ENCODE results near the gene ZNF528. TPM values are rescaled to one million over a fixed set of nuclear protein-coding genes. Genes with fewer than 3 reads are reported as not detected.

Gene ZNF528
- total RNA-seq, 4 donors from 2014 or later = 12.2 to 17.4 (median 13.2) TPM

DNA sequence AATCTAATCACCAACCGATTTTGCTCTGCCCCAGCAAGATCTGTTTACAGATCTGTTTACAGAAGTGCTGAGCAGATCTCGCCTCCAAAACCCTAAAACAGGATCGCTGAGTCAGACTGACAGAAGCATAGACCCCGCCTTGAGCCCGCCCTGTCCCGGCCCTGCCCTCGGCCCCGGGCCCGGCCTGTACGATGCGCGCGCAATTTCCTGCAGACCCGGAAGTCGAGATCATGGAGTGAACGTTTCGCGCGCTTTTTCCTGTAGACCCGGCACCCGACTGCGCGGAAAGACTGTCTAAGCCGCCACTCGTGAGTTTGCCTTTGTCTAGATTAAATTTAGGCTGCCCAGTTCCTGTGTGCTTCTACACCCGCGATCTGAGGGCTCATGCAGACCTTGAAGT is 31.3 kb downstream of the ZNF528 start, which contains the start of gene ZNF534:
TSS of gene ZNF534 (plus strand) at position 212 of the 400 bp plus-strand sequence. CDS start 2,327 bp downstream, outside the sequence.
- Histone ChIP-seq H3K36me3 (peaks cover 0 to 34% (median 20%) of the 10 kb centered on the region in 4 donors), H3K4me1 (no peaks in the 10 kb centered on the region), H3K9me3 (peaks cover 0 to 73% (median 54%) of the 10 kb centered on the region in 4 donors), H3K27me3 (no peaks in the 10 kb centered on the region), H3K4me3 (no peak within 1 kb of the TSS), H3K27ac (replicated peaks in 1 of 4) (no peak within 1 kb of the TSS)
- no peak for TF ChIP-seq POLR2AphosphoS5 (IDR thresholded peaks at IDR 0.05)
- TF ChIP-seq EP300 (IDR thresholded peaks at IDR 0.05) = no peak
- no peak for TF ChIP-seq POLR2A (IDR thresholded peaks at IDR 0.05; ENCODE audit: low read depth)
- TF ChIP-seq, protein P1, sequence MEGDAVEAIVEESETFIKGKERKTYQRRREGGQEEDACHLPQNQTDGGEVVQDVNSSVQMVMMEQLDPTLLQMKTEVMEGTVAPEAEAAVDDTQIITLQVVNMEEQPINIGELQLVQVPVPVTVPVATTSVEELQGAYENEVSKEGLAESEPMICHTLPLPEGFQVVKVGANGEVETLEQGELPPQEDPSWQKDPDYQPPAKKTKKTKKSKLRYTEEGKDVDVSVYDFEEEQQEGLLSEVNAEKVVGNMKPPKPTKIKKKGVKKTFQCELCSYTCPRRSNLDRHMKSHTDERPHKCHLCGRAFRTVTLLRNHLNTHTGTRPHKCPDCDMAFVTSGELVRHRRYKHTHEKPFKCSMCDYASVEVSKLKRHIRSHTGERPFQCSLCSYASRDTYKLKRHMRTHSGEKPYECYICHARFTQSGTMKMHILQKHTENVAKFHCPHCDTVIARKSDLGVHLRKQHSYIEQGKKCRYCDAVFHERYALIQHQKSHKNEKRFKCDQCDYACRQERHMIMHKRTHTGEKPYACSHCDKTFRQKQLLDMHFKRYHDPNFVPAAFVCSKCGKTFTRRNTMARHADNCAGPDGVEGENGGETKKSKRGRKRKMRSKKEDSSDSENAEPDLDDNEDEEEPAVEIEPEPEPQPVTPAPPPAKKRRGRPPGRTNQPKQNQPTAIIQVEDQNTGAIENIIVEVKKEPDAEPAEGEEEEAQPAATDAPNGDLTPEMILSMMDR (IDR thresholded peaks at IDR 0.05) = no peak
- WGBS = 75% methylated on average over 27 of the region's 27 CpGs
- intact Hi-C loops (cut with DNase I) = no loop called here
- DNase-seq (ENCODE audit: extremely low spot score) = no peak

GRCh38 chr19:52442179-52442578 is 44.5 kb downstream of the ZNF528 start:
- WGBS = 83% methylated on average over 3 of the region's 3 CpGs
- peaks cover 0 to 12% (median 5%) of the 10 kb centered on the region in 4 donors for H3K36me3 ChIP-seq
- no peak overlapping the region for H3K27ac ChIP-seq (replicated peaks in 1 of 4)
- TF ChIP-seq EP300 (IDR thresholded peaks at IDR 0.05) (no peak), POLR2AphosphoS5 (IDR thresholded peaks at IDR 0.05) (no peak), POLR2A (IDR thresholded peaks at IDR 0.05; ENCODE audit: low read depth) (no peak)
- TF ChIP-seq, protein P1 (IDR thresholded peaks at IDR 0.05) = no peak
- H3K4me1 ChIP-seq = no peaks in the 10 kb centered on the region
- no peak for DNase-seq (ENCODE audit: extremely low spot score)
- intact Hi-C loops (cut with DNase I) = no loop called here
- no peak overlapping the region for H3K4me3 ChIP-seq
- H3K27me3 ChIP-seq = no peaks in the 10 kb centered on the region
- peaks cover 0 to 78% (median 64%) of the 10 kb centered on the region in 4 donors for H3K9me3 ChIP-seq

DNA sequence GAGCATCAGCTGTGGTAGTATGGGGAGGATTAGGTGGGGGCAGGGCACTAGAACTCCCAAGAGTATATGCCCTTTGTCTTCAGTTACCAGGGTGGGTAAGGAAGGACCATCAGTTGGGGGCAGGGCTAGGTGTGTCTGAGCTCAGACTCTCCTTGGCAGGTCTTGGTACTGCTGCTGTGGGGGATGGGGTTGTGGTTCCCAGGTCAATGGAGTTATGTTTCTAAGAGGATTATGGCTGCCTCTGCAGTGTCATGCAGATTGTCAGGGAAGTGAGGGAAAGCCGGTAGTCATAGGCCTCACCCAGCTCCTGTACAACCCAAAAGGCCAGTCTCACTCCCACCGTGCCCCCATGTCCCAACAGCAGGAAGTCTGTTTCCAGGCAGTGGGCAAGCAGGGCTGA is 46.9 kb downstream of the ZNF528 start:
- TF ChIP-seq, protein P1 (IDR thresholded peaks at IDR 0.05) = no peak
- TF ChIP-seq EP300 (IDR thresholded peaks at IDR 0.05) (no peak), POLR2AphosphoS5 (IDR thresholded peaks at IDR 0.05) (no peak), POLR2A (IDR thresholded peaks at IDR 0.05; ENCODE audit: low read depth) (no peak)
- Histone ChIP-seq H3K4me3 (no peak overlapping the region), H3K4me1 (no peaks in the 10 kb centered on the region), H3K27ac (replicated peaks in 1 of 4) (no peak overlapping the region), H3K27me3 (no peaks in the 10 kb centered on the region), H3K36me3 (no peaks in the 10 kb centered on the region), H3K9me3 (peaks cover 0 to 79% (median 61%) of the 10 kb centered on the region in 4 donors)
- 45% methylated on average over 2 of the region's 2 CpGs for WGBS
- DNase-seq (ENCODE audit: extremely low spot score) = no peak
- intact Hi-C loops (cut with DNase I) = no loop called here

- WGBS = 20% methylated on average over 14 of the region's 41 CpGs
- H3K27ac ChIP-seq (replicated peaks in 1 of 4) = no peak overlapping the region
- peaks cover 0 to 8% (median 0%) of the 10 kb centered on the region in 4 donors for H3K27me3 ChIP-seq
- no peak overlapping the region for H3K4me3 ChIP-seq
- intact Hi-C loops (cut with DNase I) = no loop called here
- H3K36me3 ChIP-seq = peaks cover 3 to 9% (median 6%) of the 10 kb centered on the region in 4 donors
- DNase-seq (ENCODE audit: extremely low spot score) = no peak
- H3K4me1 ChIP-seq = peaks cover 4 to 8% (median 7%) of the 10 kb centered on the region in 4 donors
- TF ChIP-seq POLR2A (IDR thresholded peaks at IDR 0.05; ENCODE audit: low read depth) = no peak
- TF ChIP-seq EP300 (IDR thresholded peaks at IDR 0.05) = no peak
- TF ChIP-seq, protein P1 (IDR thresholded peaks at IDR 0.05) = no peak
- TF ChIP-seq POLR2AphosphoS5 (IDR thresholded peaks at IDR 0.05) = no peak
- H3K9me3 ChIP-seq = peaks cover 0 to 87% (median 71%) of the 10 kb centered on the region in 4 donors
These were observed 53.6 kb downstream of the ZNF528 start for GRCh38 chr19:52451241-52451640.

All from esophagus muscularis mucosa (tissue), 4 donors.